VCaP (cell line): ENCODE data around the gene GNB5.

Experiments
- H3K27ac ChIP-seq: fragments of 450-650 bp; 2 replicates; pipeline ENCODE4 v1.5.1; 2017
- CTCF ChIP-seq: fragments of 450-650 bp; conservative IDR thresholded peaks from 2 replicates; pipeline ENCODE4 v1.5.1; 2017; ENCODE audit warnings: mild to moderate bottlenecking, moderate library complexity

Gene GNB5

GRCh38 chr15:52164631-52165265, 26.4 kb downstream of the GNB5 start:
- TF ChIP-seq CTCF, result no peak
- H3K27ac ChIP-seq, result no peak overlapping the region

- TF ChIP-seq CTCF, result 0 out of 2 replicates have a peak, but pooled peaks have one; percentile 19
Observed at GRCh38 chr15:52163321-52164190, 27.6 kb downstream of the GNB5 start.

GRCh38 chr15:52162876-52163275, 28.3 kb downstream of the GNB5 start:
- H3K27ac ChIP-seq, result no peak overlapping the region

More at GRCh38 chr15:52163321-52164190, 27.6 kb downstream of the GNB5 start:
- no peak overlapping the region for H3K27ac ChIP-seq

GRCh38 chr15:52162260-52162659, 28.9 kb downstream of the GNB5 start:
- no peak overlapping the region for H3K27ac ChIP-seq

More at GRCh38 chr15:52162876-52163275, 28.3 kb downstream of the GNB5 start:
- TF ChIP-seq CTCF, result no peak

GRCh38 chr15:52161406-52161966, 29.7 kb downstream of the GNB5 start:
- no peak overlapping the region for H3K27ac ChIP-seq
- no peak for TF ChIP-seq CTCF

More at GRCh38 chr15:52162260-52162659, 28.9 kb downstream of the GNB5 start:
- no peak for TF ChIP-seq CTCF

- no peak for TF ChIP-seq CTCF
- H3K27ac ChIP-seq, result no peak overlapping the region
Observed at GRCh38 chr15:52159645-52160044, 31.5 kb downstream of the GNB5 start.

GRCh38 chr15:52158084-52158765, 33.0 kb downstream of the GNB5 start:
- no peak overlapping the region for H3K27ac ChIP-seq
- no peak for TF ChIP-seq CTCF
